NOMO-1 treated with dmso at 0.1 percent for 144 hours (cell line): Measurements from ENCODE around the gene NSMCE3.

Experiments
- DNase-seq: peaks from one replicate; lab custom pipeline; 2025; ENCODE audit not compliant: unreplicated experiment; lab: John Stamatoyannopoulos, UW

The NSMCE3 gene

GRCh38 chr15:29269485-29270168 lies at the start of gene NSMCE3:
NSMCE3 (minus strand) TSS chr15:29269822; CDS start chr15:29269705, 117 bp downstream.
- peak; percentile 84 for DNase-seq

- no peak for DNase-seq
Observed at GRCh38 chr15:29316422-29316821, 46.8 kb upstream of the NSMCE3 start.

- DNase-seq = no peak
Observed at GRCh38 chr15:29312387-29312786, 42.8 kb upstream of the NSMCE3 start.

- no peak for DNase-seq
Observed at GRCh38 chr15:29311696-29312095, 42.1 kb upstream of the NSMCE3 start.

GRCh38 chr15:29309139-29309538 lies 39.5 kb upstream of the NSMCE3 start:
- DNase-seq = no peak

GRCh38 chr15:29308299-29308698 lies 38.7 kb upstream of the NSMCE3 start:
- no peak for DNase-seq

GRCh38 chr15:29305556-29305955 lies 35.9 kb upstream of the NSMCE3 start:
- no peak for DNase-seq

- DNase-seq = no peak
Observed at GRCh38 chr15:29302871-29303270, 33.2 kb upstream of the NSMCE3 start.

- no peak for DNase-seq
Observed at GRCh38 chr15:29299784-29300183, 30.2 kb upstream of the NSMCE3 start.

GRCh38 chr15:29299331-29299730 lies 29.7 kb upstream of the NSMCE3 start:
- no peak for DNase-seq

- DNase-seq = no peak
Observed at GRCh38 chr15:29294732-29295325, 25.2 kb upstream of the NSMCE3 start.

- DNase-seq = no peak
Observed at GRCh38 chr15:29291067-29291845, 21.6 kb upstream of the NSMCE3 start.

- no peak for DNase-seq
Observed at GRCh38 chr15:29289173-29289572, 19.6 kb upstream of the NSMCE3 start.

GRCh38 chr15:29285386-29285785 lies 15.8 kb upstream of the NSMCE3 start:
- DNase-seq = no peak

- DNase-seq = no peak
Observed at GRCh38 chr15:29283381-29283780, 13.8 kb upstream of the NSMCE3 start.

GRCh38 chr15:29280514-29280913 lies 10.9 kb upstream of the NSMCE3 start:
- no peak for DNase-seq

GRCh38 chr15:29278436-29279105 lies 8.9 kb upstream of the NSMCE3 start:
- no peak for DNase-seq

GRCh38 chr15:29276366-29276765 lies 6.7 kb upstream of the NSMCE3 start:
- DNase-seq = no peak

- DNase-seq = no peak
Observed at GRCh38 chr15:29275855-29276254, 6.2 kb upstream of the NSMCE3 start.

GRCh38 chr15:29274946-29275345 lies 5.3 kb upstream of the NSMCE3 start:
- no peak for DNase-seq

- DNase-seq = no peak
Observed at GRCh38 chr15:29272219-29272618, 2.6 kb upstream of the NSMCE3 start.

- DNase-seq = no peak
Observed at GRCh38 chr15:29270976-29271375, 1.4 kb upstream of the NSMCE3 start.
